GF-D8 (cell line): ENCODE results near the gene CTNNA2.
A peak's percentile ranks its signal among the peaks of the same experiment; 100 is the strongest.

Source experiments
- DNase-seq: peaks from one replicate; lab custom pipeline; 2025; lab: John Stamatoyannopoulos, UW

The CTNNA2 gene

DNA sequence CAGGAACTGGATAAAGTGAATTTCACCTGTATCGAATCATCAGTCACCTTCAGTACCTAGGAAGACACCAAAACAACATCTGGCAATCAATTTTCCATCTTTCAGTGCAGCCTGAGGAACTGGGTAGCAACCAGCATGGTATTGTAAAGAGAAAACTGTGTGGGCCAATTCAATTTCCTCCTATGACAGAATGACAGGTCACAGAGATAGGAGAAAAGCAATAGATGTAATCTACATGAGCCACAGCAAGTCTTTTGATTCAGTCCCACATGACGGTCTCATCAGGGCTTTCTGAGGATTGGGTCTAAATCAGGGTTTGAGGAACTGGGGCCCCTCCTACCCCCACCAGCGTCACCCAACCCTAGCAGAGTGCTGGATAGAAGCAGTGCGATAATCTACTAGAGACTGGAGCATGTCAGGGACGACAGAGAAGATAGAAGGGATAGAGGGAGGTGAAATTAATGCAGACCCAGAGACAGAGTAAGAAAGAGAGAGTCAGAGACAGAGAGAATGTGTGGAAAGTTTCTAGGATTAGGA lies 523.0 kb downstream of the CTNNA2 start:
- DNase-seq = no peak

DNA sequence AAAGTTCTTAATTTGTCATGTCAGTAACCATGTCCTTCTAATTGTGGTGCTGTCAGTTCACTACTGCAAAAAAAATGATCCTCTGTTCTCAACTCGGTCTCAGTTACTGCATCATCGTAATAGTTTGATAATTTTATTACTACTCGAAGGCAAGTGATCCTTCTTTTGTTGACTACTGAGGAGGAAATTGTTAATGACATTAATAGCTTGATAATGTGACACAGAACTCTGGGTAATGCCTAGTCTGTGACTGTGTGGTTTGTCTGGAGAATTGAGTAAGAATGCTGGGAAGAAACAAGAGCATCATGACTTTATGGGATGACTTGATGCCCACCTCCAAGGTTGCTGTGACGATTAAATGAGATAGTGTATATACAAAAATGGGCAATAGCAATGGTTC lies 524.5 kb downstream of the CTNNA2 start:
- DNase-seq = no peak

DNA sequence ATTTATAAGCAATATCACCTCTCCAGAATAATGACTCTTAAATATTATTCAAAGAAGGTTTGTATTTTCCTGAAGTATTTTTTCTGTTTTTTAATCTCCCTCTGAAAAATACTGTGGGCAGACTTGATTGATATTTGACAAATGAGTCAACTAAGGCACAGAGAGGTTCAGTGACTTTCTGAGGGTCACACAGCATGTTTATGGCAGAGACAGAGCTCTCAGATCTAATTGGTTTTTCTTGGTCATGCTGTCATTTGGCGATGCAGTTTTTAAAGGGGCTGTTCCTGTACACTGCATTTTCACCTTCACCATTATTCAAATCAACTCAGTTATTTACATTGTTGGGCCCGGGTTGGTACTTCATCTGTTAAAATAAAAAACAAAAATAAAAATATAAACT lies 527.4 kb downstream of the CTNNA2 start:
- DNase-seq = no peak

DNA sequence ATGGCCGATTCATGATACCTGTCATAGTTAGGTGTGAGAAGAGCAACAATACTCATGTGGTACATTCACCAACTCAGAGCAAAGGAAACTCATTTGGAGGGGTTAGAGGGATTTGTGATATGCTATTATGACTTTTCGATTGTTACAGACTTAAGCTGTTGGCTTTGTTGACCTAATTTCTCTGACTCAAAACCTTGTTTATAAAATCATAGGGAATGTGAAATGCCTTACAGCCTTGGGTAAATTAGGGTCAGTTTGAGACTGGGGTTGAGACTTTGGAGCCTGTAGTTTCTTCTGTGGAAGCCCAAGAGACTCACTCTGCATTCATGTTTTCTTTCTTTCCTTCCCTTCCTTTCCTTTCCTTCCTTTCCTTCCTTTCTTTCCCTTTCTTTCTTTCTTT lies 529.8 kb downstream of the CTNNA2 start:
- no peak for DNase-seq

DNA sequence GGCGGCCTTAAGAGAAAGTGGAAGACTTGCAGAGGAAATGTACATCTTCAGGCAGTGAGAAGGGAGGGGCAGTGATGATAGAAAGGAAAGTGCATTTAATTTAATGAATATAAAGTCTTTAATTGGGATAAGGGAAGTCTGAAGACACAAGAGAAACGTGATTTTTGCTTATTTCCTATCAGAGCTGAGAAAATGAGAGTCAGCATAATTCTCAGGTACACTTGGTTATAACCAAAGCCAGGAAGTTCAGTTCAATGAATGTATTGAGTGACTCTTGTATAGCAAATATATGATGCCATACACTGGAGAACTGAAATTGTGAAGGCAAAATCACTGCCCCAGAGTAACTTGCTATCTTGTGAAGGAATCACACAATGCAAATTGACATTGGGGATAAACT lies 535.4 kb downstream of the CTNNA2 start:
- DNase-seq = no peak

DNA sequence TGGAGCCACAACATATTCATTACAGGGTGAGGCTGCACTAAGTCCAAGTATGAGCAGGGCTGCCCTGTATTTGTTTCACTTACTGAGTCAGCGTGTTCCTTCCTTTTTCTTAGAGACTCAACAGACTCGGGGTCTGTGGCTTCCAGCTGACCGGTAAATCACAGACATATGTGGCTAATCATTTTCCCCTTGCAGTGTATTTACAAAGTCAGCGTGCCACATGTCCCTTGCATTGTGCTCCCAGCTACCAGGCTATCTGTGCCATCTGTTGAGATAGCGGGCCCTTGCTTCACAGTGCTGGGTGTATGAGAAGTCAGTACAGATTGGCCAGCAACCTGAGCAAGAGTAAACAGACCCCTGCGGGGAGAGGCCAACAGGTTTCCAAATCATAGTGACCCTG lies 537.4 kb downstream of the CTNNA2 start:
- no peak for DNase-seq

DNA sequence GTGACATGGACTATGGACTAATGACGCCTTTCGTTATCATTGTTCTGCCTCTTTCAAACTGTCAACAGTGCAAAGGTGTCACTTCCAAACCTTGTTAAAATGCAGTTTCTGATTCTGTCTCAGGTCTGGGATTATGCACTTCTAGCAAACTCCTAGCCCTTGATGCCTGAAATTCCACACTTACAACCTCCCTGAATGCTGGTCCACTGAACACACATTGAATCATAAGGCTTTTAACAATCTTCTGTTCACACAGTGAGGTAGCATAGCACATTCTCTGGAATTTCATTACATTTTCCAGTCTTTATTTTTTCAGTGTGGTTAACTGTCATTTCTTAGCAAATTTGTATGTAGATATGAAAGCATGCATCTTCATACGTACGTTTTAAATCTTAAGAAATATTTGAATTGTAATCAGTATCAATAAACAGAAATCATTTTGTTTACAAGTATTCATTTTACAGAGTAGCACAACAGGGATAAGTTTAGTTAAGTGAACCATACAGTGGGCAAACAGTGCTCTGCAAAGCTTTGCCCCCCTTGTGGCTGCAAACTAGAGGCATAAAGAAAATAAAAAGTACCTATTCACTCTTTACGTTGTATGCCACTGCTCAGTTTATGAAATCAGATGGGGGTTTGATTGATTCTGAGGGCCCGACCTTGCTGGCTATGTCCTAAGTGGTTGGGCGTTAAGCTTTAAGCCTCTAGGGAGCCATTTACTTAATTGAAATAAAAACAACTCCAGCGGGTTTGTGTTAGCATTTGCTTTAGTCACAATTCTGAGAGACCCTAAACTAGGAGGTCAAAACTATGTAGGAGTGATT lies 540.9 kb downstream of the CTNNA2 start:
- no peak for DNase-seq

DNA sequence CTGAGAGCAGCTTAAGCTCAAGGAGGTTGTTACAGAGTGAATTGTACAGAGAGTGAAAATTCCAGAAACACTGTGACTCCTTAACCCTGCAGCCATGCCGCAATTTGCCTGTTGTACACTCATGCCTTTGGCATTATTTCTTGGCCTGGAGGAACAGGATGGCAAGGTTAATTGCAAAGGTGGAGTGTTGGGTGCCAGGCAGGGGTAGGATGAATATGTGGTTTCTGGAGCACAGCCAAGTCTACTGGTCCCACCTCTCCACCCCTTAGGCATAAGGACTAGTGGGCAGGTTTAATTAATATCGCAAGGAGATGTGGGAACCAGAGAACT lies 541.5 kb downstream of the CTNNA2 start:
- DNase-seq = no peak

DNA sequence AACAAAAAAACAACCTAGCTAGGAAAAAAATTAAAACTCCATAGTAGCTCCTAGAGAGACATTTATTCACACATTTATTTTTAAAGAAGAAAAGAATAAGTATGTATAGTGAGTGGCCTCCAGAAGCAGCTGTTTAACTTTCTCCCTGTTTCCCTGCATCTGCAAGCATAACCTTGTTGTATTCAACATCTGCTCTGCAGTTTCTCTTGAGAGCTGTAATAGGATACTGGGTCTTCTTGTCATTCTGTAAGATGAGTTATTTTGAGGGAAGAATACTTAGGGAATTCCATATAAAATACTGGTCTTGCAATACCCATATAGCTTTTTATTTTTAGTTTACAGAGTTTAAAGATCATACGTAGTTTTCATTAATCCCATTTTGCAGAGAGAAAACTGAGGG lies 545.1 kb downstream of the CTNNA2 start:
- DNase-seq = no peak

DNA sequence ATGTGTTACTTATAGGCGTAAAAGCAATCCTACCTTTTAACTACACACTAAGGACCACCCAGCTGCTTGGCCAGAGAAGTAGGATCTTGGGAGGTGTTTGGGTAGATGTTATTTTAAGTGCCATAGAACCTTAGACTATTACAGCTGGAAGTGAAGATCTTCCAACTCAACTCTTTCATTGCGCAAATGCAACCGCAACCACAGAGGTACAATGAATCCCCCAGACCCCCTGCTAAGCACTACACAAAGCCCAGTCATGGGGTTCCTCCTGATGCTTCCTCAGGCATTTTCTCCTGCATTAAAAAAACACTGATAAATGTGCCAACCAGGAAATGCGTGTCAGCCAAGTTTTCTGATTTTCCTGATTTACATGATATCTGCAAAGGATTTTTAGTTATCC lies 545.7 kb downstream of the CTNNA2 start:
- no peak for DNase-seq

DNA sequence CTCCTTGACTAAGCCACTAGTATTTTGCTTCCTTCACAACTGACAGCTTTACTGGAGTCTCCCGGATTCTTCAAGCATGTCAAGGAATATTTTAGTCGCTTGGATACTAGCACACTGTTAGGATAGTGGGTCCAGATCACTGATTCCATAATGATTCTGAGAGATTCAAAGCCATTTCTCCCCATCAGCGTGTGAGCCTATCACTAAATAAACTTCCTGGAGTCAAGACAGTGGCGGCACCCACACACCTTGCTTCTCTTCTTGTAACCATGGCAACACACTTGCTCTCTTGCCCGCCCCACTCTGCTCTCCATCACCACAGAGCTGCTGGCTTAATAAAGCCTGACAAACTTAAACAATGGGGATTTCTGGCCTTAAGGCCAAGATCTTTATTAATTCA lies 546.6 kb downstream of the CTNNA2 start:
- DNase-seq = no peak

DNA sequence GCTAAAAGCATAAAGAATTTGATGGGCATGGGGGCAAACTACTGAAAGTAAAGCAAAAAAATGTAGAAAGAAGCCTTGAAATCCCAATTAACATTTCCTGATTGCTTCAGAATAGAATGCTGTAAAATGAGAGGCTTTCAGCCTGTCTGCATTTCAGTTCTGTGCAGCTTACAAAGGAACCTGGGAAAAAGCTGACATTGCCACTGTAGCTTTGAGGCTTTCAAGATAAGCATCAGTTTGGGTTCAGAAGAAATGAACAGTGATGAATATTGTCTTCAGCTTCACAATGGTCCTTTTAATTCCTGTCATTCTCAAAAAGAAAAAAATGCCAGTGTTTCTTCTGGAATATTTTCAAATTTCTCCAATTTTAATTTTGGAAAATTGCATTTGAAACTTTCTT lies 549.0 kb downstream of the CTNNA2 start:
- no peak for DNase-seq

DNA sequence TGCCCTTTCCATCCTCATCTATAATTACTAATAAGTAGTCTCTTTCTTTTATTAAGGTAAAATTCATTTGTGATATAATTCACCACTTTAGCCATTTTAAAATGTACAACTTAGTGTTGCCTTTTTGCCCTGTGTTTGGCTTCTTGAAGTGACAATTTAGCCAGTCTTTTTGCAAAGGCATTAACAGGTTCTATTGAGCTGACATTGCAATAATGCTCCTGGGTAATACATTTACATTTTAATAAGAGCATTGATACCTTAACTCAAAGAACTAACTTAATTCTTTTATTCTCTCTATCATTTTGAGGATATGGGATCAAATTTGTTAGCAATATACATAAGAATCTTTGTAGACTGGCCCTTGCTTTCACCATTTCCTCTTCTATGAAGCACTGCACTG lies 549.4 kb downstream of the CTNNA2 start:
- no peak for DNase-seq

DNA sequence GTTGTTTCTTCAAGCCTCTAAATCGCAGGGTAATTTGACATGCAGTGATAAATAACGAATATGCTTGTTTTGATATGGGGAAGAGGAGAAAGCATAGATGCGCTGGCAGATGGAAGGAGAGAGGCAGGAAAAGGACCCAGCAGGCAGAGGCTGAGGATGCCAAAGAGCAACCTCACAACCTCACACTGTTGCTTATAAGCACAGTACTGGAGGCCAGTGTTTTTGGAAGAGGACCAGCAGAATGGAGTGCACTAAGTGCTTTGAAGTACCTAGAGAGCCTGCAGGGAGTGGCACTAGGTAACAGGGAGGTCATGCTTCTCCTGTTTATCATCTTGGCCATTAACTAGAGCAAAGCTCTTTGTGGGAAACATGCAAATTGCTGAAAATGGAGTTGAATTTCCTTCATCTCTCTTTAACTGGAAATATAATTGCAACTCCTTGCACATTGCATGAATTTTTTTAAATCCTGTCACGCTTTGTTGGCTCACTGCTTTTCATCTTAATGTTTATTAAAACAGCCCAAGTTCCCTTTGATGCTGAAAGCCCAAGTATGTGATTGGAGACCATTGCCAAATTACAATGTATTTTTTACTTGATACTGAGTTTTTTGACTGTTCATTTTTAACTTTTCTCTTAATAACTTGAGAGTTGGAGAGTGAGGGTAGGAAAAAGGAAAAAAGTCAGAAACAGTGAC lies 555.3 kb downstream of the CTNNA2 start:
- DNase-seq = no peak

DNA sequence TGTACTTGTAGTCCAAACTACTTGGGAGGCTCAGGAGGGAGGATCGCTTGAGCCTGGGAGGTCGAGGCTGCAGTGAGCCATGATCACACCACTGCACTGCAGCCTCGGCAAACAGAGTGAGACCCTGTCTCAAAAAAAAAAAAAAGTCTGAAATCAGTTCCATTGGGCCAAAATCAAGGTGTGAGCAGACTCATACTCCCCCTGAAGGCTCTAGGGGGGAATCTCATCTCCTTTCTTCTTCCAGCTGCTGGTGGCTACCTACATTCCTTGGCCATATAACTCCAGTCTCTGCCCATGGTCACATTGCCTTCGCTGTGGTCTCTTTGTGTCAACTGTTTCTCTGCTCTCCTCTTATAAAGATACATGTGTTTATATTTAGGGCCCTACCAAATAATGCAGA lies 557.7 kb downstream of the CTNNA2 start:
- no peak for DNase-seq

DNA sequence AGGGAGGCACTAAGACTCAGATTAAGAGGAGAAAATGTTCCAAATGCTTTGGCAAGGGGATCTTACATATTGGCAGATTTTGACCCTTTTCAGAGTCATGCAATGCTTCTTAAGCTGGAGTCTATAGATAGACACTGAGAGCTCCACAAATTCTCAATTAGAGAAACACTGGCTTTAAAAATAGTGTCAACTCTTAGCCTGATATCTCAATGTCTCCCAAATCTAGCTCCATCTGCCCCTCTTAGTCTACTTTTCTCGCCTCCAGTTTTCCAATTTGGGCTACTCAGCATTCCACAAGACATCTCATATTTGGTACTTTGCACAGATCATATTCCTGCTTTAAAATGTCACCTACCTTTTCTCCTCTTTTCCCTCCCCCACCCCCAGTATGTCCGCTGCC lies 559.1 kb downstream of the CTNNA2 start:
- DNase-seq = no peak

DNA sequence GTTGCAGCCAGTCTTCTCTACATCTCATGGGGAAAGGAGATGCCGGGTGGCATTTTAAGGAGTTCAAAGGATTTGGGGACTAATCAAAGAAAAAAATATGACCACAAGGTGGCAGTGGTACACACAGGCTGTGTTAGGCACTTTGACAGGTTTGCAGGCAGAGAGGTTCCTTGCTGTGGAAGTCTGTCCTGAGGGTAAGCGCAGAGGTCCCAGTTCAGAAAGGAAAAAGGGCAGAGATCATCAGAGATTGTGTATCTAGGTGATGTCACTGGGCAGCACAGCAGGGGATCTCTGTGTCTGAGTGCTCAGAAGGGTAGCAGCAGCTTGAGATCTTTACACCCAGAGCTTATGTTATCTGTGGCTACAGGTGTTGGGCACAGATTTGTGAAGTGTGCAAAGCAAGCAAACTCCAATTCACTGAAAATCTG lies 560.3 kb downstream of the CTNNA2 start:
- DNase-seq = peak; percentile 4

DNA sequence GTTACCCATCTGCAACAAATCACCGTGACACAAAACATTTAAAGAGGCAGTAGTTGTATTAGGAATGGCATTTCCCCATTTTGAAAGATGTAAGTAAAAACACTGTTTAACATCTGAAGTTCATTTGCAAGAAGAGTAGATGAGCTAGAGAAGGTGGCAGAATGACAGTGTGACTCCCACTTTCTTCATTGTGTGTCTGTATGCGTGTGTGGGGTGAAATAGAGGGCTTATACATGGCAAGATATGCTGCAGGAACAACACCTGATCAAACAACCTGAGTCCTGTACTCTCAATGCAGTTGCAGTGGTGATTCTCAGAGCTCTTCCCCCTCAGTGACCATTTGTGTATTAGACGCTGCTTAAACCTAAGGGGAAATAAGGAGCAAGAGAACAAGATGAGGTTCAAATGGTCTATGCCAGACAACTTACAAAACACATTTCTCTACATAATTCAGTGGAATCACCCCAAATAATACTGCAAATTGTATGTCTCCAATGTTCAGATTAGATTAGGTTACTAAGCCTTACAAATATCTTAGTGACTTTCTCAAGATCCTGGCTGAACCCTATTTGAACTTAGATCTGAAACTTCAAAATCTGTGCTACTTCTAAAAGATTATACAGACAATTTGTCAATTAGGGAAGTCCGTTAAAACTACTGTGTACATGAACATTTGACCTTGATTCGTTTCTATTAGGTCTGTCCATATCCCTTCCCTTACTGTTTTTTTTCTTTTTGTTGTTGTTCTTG lies 561.6 kb downstream of the CTNNA2 start:
- no peak for DNase-seq

DNA sequence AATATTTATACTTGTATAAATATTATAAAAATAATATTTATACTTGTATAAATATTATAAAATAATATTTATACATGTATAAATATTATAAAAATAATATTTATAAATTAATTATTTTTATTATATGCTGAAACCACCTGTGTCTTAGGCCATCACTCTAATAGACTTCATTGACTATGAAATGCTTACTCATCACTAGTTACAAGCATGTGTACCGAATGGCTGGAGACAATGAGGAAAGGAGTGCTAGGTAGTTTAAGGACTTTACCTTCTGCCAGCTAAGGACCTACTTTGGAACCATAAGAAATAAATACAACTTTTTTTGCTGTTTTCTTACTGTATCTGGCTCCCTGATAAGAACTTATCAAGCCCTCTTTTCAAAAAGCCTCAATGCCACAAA lies 562.9 kb downstream of the CTNNA2 start:
- DNase-seq = no peak

DNA sequence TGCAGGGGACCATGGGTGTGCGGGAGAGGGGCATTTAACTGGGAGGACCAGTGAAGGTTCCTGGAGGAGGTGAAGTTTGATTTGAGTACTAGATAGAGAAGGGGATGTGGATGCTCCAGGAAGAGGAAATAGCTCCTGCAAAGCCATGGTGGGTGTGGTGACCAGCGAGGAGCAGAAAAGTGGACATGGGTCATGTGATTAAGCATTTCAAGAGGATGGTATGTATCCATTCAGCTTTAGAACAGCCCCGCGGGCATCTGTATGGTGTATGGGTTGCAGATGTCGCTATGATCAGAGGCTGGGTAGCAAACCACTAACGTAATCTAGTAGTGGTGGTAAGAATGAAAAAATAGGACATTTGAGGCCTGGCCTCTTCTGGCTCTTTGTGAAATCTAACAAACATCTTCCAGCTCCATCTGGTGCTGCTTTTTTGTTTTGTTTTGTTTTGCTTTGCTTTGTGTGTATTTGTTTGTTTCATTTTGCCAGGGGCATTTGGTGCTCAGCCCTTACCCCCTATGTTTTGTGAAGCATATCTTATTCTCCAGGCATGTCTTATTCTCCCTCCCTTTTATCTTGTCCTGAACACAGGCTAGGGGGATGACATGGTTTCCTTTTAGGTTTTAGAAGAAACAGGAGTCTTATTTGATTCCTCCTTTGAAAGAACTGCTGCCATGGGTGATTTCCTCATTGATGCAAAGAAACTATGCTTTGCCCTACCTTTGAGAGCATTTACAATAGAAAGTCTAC lies 565.6 kb downstream of the CTNNA2 start:
- no peak for DNase-seq

DNA sequence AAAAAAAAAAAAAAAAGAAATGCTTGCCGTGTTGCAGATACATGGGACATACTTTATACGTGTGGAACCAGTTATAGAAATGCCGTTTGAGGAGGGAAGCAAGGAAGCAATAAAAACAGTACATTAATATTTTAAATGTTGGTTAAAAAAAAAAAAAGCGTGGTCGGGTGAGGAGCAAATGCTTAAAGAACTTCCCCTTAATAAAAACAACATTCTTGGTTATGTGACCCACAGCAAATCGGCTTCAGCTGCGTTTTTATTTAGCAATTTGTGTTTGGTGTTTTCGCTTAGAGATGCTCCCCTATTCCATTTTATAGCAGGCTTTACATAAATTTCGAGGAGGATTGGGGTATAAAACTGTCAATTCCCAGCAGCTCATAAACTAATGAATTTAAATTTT lies 568.1 kb downstream of the CTNNA2 start:
- DNase-seq = no peak

DNA sequence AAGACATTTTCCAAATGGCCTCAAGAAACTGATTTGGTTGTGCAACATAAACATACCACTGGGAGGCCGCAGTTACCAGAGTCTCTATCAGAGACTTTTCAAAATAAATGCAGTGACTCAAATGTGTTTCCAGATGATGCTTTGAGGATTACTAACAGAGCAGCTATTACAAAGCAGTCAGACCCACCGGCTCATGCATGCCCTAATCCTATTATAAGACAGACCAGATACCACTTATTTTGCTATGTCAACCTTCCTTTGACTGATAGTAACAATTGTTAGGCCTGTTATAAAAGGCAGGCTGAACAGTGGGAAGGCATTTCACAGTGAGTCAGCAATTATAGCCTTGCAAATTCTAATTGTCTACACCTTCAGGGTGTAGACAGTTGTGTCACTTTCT lies 574.0 kb downstream of the CTNNA2 start:
- no peak for DNase-seq
